ENCODE results near the gene LRRC8C. TPM values are rescaled to one million over a fixed set of nuclear protein-coding genes. Genes with fewer than 3 reads are reported as not detected.

The LRRC8C gene
- total and polyA plus RNA-seq, 8 donors, result 0.63 to 3.5 (median 1.1) TPM

DNA sequence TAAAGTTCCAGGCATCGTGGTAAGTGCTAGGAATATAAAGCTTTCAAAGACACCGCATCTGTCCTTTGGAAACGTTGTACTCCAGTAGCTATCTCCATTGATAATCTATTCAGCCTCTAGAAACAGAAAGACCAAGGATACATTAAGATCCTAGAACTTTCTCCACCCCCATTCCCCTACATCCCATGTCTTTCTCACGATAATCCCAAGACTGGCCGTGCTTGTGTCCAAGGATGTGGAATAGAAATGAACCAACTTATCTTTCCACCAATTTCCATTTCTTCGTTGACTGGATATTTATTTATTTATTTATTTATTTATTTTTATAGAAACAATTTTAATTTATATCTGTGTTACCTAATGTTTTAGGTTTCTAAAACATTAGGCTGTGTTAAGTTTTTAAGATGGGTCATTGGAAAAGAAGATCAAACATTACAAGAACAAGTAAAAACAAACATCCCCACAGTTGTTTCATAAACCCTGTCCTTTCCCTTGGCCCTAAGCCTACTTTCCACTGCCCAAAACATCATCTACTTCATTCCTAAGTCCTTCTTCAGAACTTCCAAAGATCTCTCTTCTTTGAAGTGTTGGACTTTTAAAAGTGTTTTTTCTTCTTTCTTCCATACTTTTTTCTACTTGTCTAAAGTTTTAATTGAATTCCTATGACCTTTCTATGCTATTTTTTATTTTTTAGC lies 39.7 kb downstream of the LRRC8C start:
- Histone ChIP-seq H3K27me3 (no peaks in the 10 kb centered on the region), H3K4me3 (no peak overlapping the region), H3K4me1 (no peaks in the 10 kb centered on the region), H3K9me3 (no peaks in the 10 kb centered on the region), H3K36me3 (no peaks in the 10 kb centered on the region), H3K27ac (no peak overlapping the region)
- WGBS, 2 donors, result 72 to 75% methylated on average over 6 of the region's 6 CpGs
- DNase-seq (no peak), FAIRE-seq (no peak), ATAC-seq (no peak)
- intact Hi-C loops (cut with DNase I), result no loop called here
- TF ChIP-seq, protein P1, sequence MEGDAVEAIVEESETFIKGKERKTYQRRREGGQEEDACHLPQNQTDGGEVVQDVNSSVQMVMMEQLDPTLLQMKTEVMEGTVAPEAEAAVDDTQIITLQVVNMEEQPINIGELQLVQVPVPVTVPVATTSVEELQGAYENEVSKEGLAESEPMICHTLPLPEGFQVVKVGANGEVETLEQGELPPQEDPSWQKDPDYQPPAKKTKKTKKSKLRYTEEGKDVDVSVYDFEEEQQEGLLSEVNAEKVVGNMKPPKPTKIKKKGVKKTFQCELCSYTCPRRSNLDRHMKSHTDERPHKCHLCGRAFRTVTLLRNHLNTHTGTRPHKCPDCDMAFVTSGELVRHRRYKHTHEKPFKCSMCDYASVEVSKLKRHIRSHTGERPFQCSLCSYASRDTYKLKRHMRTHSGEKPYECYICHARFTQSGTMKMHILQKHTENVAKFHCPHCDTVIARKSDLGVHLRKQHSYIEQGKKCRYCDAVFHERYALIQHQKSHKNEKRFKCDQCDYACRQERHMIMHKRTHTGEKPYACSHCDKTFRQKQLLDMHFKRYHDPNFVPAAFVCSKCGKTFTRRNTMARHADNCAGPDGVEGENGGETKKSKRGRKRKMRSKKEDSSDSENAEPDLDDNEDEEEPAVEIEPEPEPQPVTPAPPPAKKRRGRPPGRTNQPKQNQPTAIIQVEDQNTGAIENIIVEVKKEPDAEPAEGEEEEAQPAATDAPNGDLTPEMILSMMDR (IDR thresholded peaks at IDR 0.05), result no peak

DNA sequence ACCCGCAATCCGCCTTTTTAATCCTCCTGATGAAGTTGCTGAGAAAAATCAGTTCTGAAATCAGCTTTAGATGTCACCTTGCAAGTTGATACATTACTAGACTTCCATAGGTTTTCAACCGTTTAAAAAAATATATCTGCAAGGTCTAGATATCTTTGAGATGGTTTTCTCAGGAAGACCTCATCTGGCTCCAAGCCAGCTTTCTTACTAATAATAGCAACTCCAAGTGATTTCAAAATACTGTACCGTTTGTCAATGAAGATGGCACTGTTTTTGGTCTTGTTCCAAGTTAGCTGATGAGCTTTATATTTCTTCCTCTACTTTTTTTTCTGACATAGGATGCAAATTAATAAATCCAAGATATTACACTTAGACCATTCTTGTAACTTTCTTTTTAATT lies 40.3 kb downstream of the LRRC8C start:
- H3K27me3 ChIP-seq, result no peaks in the 10 kb centered on the region
- H3K27ac ChIP-seq, result no peak overlapping the region
- intact Hi-C loops (cut with DNase I), result no loop called here
- H3K4me3 ChIP-seq, result no peak overlapping the region
- DNase-seq, result no peak
- H3K9me3 ChIP-seq, result no peaks in the 10 kb centered on the region
- TF ChIP-seq, protein P1 (IDR thresholded peaks at IDR 0.05), result no peak
- WGBS, 2 donors, result 79% methylated on average over 4 of the region's 4 CpGs
- no peak for FAIRE-seq
- ATAC-seq, result no peak
- H3K4me1 ChIP-seq, result no peaks in the 10 kb centered on the region
- no peaks in the 10 kb centered on the region for H3K36me3 ChIP-seq

DNA sequence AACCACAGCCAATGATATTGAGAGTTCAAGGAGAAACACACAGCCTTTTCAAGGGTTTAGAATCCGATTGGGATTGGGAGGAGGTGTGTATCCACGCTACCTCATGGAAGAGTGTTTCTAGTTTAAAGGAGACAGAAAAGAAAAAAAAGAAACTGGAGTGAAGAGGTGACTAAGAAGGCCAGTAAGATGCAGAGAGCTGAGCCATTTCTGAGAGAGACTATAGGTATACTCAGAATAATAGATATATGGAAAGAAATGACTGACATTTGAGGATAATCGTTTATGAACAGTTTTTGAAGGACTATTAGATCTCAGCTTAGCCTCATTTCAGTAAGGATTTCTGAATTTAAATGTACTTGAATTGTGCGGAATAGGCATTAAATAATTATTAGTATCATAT lies 42.8 kb downstream of the LRRC8C start:
- no peak for FAIRE-seq

DNA sequence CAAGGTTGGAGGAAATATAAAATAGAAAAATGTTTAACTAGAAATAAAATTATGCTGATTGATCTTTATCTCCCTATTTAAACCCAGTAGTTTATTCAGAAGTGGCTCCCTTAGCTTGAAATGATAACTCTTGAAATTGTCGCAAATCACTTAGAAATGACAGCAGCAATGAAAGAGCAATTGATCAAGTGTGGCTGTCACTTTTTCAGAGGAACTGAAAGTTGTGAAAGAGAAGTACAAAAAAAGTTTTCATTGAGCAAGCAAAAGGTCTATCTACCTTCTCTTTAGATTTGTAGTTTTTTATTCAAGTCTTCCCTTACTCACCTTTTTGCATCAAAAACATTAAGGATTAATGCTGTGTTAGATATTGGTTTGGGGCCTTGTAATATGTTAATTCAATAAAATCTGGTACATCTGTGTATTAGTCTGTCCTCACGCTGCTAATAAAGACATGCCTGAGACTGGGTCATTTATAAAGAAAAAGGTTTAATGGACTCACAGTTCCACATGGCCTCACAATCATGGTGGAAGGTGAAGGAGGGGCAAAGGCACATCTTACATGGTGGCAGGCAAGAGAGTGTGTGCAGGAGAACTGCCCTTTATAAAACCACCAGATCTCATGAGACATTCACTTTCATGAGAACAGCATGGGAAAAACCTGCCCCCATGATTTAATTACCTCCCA lies 48.3 kb downstream of the LRRC8C start:
- no peak for DNase-seq
- intact Hi-C loops (cut with DNase I), result no loop called here
- H3K4me1 ChIP-seq, result no peaks in the 10 kb centered on the region
- no peaks in the 10 kb centered on the region for H3K36me3 ChIP-seq
- no peak overlapping the region for H3K27ac ChIP-seq
- no peak for FAIRE-seq
- H3K27me3 ChIP-seq, result no peaks in the 10 kb centered on the region
- no peaks in the 10 kb centered on the region for H3K9me3 ChIP-seq
- no peak overlapping the region for H3K4me3 ChIP-seq
- TF ChIP-seq, protein P1 (IDR thresholded peaks at IDR 0.05), result no peak
- 94 to 100% methylated on average over 2 of the region's 2 CpGs for WGBS, 2 donors
- ATAC-seq, result no peak

More for the DNA sequence above, 42.8 kb downstream of the LRRC8C start:
- no peak overlapping the region for H3K27ac ChIP-seq
- 80 to 84% methylated on average over 4 of the region's 4 CpGs for WGBS, 2 donors
- H3K4me3 ChIP-seq, result no peak overlapping the region
- H3K27me3 ChIP-seq, result no peaks in the 10 kb centered on the region
- intact Hi-C loops (cut with DNase I), result no loop called here
- ATAC-seq (no peak), DNase-seq (no peak)
- H3K9me3 ChIP-seq, result no peaks in the 10 kb centered on the region
- H3K36me3 ChIP-seq, result no peaks in the 10 kb centered on the region
- TF ChIP-seq, protein P1 (IDR thresholded peaks at IDR 0.05), result no peak
- H3K4me1 ChIP-seq, result no peaks in the 10 kb centered on the region

DNA sequence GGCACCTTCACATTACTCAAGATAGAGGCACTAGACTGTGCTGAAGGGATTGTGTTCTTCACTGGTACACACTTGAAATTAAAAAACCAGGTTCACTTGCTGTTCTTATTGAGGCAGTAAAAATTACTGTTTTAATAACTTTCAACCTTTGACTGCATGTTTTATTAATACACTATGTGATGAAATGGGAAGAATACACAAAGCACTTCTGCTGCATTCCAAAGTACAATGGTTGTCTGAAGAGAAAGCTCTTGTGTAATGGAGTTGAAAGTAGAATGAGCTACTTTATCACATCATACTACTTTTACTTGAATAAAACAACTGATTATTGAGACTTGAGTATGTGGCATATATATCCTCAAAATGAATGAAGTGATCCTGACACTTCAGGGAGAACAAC lies 49.7 kb downstream of the LRRC8C start:
- FAIRE-seq (no peak), DNase-seq (no peak), ATAC-seq (no peak)
- H3K4me3 ChIP-seq, result no peak overlapping the region
- intact Hi-C loops (cut with DNase I), result no loop called here
- no peaks in the 10 kb centered on the region for H3K4me1 ChIP-seq
- H3K9me3 ChIP-seq, result no peaks in the 10 kb centered on the region
- no peaks in the 10 kb centered on the region for H3K27me3 ChIP-seq
- TF ChIP-seq, protein P1 (IDR thresholded peaks at IDR 0.05), result no peak
- H3K27ac ChIP-seq, result no peak overlapping the region
- H3K36me3 ChIP-seq, result no peaks in the 10 kb centered on the region
